SK-N-DZ (cell line): ENCODE measurements around the gene ZFAND2B.
A peak's percentile ranks its signal among the peaks of the same experiment; 100 is the strongest.

Experiments
- DNase-seq: peaks from one replicate; pipeline ENCODE4 v3.0.0-alpha.2; 2015; ENCODE audit warnings: low spot score

ZFAND2B gene

GRCh38 chr2:219204425-219205164 lies 2.0 kb upstream of the ZFAND2B start:
- no peak for DNase-seq

GRCh38 chr2:219205165-219205538 lies 1.4 kb upstream of the ZFAND2B start:
- no peak for DNase-seq

GRCh38 chr2:219205981-219206327 lies 628 bp upstream of the ZFAND2B start:
- DNase-seq, result no peak

GRCh38 chr2:219207134-219207883 lies 727 bp downstream of the ZFAND2B start:
- no peak for DNase-seq

GRCh38 chr2:219207884-219208740 lies 1.5 kb downstream of the ZFAND2B start:
- no peak for DNase-seq

GRCh38 chr2:219209236-219210195 lies 2.9 kb downstream of the ZFAND2B start:
- no peak for DNase-seq

GRCh38 chr2:219210196-219210885 lies 3.8 kb downstream of the ZFAND2B start:
- DNase-seq, result no peak

GRCh38 chr2:219210886-219211362 lies 4.3 kb downstream of the ZFAND2B start:
- no peak for DNase-seq

GRCh38 chr2:219213026-219213415 lies 6.4 kb downstream of the ZFAND2B start:
- DNase-seq, result no peak

GRCh38 chr2:219213486-219214071 lies 7.0 kb downstream of the ZFAND2B start:
- DNase-seq, result no peak

GRCh38 chr2:219214141-219214540 lies 7.6 kb downstream of the ZFAND2B start:
- DNase-seq, result no peak

GRCh38 chr2:219214786-219215185 lies 8.2 kb downstream of the ZFAND2B start:
- DNase-seq, result no peak

- no peak for DNase-seq
Measured at GRCh38 chr2:219215871-219216534, 9.4 kb downstream of the ZFAND2B start.

GRCh38 chr2:219216535-219216915 lies 9.9 kb downstream of the ZFAND2B start:
- no peak for DNase-seq

GRCh38 chr2:219218217-219218731 lies 11.7 kb downstream of the ZFAND2B start:
- no peak for DNase-seq

- DNase-seq, result peak; percentile 96
Measured at GRCh38 chr2:219218732-219219701, 12.4 kb downstream of the ZFAND2B start, which contains the start of gene ABCB6. Gene ABCB6, minus strand, starts transcription at chr2:219218958. Its CDS starts 285 bp downstream, at chr2:219218673.

GRCh38 chr2:219219784-219220532 lies 13.4 kb downstream of the ZFAND2B start:
- no peak for DNase-seq
